ENCODE results near the gene ARHGEF17.
"Not testable (repeated sequence)": the region's sequence is repeated elsewhere in the genome, so short reads cannot be mapped to it uniquely, and the experiment has no call there.

The ARHGEF17 gene

GRCh38 chr11:73273222-73273895, 34.7 kb upstream of the ARHGEF17 start:
- no peak for DNase-seq (ENCODE audit: low read depth in 2 of 2)

GRCh38 chr11:73274191-73274590, 33.9 kb upstream of the ARHGEF17 start:
- not testable (repeated sequence) for DNase-seq (ENCODE audit: low read depth in 2 of 2)

- no peak for DNase-seq (ENCODE audit: low read depth in 2 of 2)
Measured at GRCh38 chr11:73274722-73275380, 33.2 kb upstream of the ARHGEF17 start.

- DNase-seq (ENCODE audit: low read depth in 2 of 2): no peak
Measured at GRCh38 chr11:73275381-73275750, 32.7 kb upstream of the ARHGEF17 start.

- DNase-seq (ENCODE audit: low read depth in 2 of 2): no peak
Measured at GRCh38 chr11:73277467-73277866, 30.6 kb upstream of the ARHGEF17 start.

- no peak for DNase-seq (ENCODE audit: low read depth in 2 of 2)
Measured at GRCh38 chr11:73280626-73281025, 27.4 kb upstream of the ARHGEF17 start.

GRCh38 chr11:73281201-73281741, 26.8 kb upstream of the ARHGEF17 start:
- DNase-seq (ENCODE audit: low read depth in 2 of 2): no peak

GRCh38 chr11:73281796-73282660, 26.0 kb upstream of the ARHGEF17 start:
- no peak for DNase-seq (ENCODE audit: low read depth in 2 of 2)

- no peak for DNase-seq (ENCODE audit: low read depth in 2 of 2)
Measured at GRCh38 chr11:73283276-73284000, 24.6 kb upstream of the ARHGEF17 start.

- no peak for DNase-seq (ENCODE audit: low read depth in 2 of 2)
Measured at GRCh38 chr11:73284106-73284505, 24.0 kb upstream of the ARHGEF17 start.

GRCh38 chr11:73285721-73286120, 22.4 kb upstream of the ARHGEF17 start:
- DNase-seq (ENCODE audit: low read depth in 2 of 2): no peak

GRCh38 chr11:73286240-73286810, 21.8 kb upstream of the ARHGEF17 start:
- DNase-seq (ENCODE audit: low read depth in 2 of 2): no peak

- DNase-seq (ENCODE audit: low read depth in 2 of 2): no peak
Measured at GRCh38 chr11:73287400-73288101, 20.5 kb upstream of the ARHGEF17 start.

GRCh38 chr11:73288192-73288872, 19.7 kb upstream of the ARHGEF17 start:
- no peak for DNase-seq (ENCODE audit: low read depth in 2 of 2)

GRCh38 chr11:73288873-73289707, 19.0 kb upstream of the ARHGEF17 start:
- DNase-seq (ENCODE audit: low read depth in 2 of 2): peak in 1 of 2 donors; percentile 16

- DNase-seq (ENCODE audit: low read depth in 2 of 2): no peak
Measured at GRCh38 chr11:73290536-73290935, 17.5 kb upstream of the ARHGEF17 start.

GRCh38 chr11:73291196-73291595, 16.9 kb upstream of the ARHGEF17 start:
- no peak for DNase-seq (ENCODE audit: low read depth in 2 of 2)

- DNase-seq (ENCODE audit: low read depth in 2 of 2): no peak
Measured at GRCh38 chr11:73291781-73292524, 16.1 kb upstream of the ARHGEF17 start.

- DNase-seq (ENCODE audit: low read depth in 2 of 2): no peak
Measured at GRCh38 chr11:73292525-73292894, 15.6 kb upstream of the ARHGEF17 start.
